HG02642 (cell line): ENCODE data around the gene HMBS.
"Not testable (repeated sequence)": the region's sequence is repeated elsewhere in the genome, so short reads cannot be mapped to it uniquely, and the experiment has no call there.

ENCODE experiments used
- ATAC-seq: cut with Tn5 transposase; IDR thresholded peaks from one replicate; pipeline ENCODE4 v1.9.1; 2021; ENCODE audit warnings: mild to moderate bottlenecking; ENCODE audit not compliant: unreplicated experiment, poor library complexity

The HMBS gene

DNA sequence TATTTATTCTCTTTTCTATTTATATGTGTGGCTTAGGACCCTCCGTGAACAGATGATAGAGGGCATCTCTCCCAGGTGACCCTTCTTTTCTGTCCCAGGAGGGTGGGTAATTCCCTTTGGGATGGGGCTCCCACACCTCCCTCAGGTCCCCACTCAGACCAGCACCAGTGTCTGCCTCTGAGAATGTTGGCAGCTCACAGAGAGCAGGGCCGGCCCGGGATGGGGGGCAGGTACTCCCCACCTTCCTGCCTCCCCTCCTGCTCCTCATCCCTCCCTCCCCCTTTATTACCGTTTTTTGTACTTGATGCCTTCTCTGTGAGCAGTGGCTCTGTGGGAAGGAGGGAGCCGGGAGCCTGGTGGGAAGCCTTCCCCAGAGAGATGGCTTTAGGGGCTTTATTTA, 31.9 kb downstream of the HMBS start:
- ATAC-seq: no peak

DNA sequence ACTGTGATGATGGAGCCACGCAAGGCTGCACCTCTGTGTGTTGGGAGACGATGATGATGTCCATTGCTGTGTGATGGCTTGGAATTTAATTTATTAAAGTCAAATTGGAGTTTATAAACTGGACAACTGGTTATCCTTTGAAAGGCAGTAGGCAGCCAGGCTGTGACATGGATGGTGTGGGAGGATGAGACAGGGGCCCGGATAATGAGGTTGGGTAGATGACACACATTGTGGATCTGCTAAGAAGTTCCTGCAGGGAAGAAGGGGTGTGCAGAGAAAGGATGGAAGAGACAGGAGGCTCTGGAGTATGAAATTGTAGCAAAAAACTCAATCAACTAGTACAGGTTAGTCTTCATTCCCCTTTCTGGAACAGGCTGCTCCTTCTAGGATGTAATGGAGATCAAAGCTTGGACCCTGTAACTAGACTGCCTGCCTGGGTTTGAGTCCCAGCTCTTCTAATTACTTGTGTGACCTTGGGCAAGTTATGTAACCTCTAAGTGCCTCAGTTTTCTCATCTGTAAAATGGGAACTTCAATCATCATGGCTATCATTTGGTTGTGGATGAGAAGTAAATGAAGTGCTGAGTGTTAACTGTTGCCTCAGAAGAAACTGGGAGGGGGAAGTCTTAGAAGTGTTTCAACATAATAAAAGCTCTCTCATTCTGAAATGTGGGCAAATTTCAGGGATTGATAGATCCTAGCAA, 32.5 kb downstream of the HMBS start:
- ATAC-seq: no peak

DNA sequence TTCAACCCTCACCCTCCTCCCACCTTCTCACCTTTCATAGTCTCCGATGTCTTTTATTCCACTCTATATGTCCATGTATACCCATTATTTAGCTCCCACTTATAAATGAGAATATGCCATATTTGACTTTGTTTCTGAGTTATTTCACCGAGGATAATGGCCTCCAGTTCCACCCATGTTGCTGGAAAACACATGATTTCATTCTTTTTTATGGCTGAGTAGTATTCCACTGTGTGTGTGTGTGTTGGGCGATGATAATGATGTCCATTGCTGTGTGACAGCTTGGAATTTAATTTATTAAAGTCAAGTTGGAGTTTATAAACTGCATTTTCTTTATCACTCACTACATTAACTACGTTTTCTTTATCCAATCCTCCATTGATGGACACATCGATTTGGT, 33.5 kb downstream of the HMBS start:
- no peak for ATAC-seq

DNA sequence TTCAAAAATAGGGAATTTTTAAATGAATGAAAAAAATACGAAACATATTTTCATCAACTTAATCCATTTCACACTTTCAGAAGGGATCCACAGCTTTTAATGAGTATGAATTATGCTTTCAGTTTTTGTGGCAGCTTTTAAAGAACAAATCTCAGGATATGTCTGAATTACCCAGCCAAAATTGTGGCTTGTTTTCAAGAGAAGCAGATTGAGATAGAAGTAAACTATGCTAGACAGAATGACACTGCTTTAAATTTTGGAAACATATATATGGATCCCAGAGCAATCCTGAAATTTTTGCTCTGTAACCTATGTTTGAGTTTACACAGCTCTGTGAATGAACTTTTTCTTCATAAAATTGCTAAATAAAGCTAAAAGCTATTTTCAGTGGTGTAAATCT, 34.3 kb downstream of the HMBS start:
- ATAC-seq: no peak

DNA sequence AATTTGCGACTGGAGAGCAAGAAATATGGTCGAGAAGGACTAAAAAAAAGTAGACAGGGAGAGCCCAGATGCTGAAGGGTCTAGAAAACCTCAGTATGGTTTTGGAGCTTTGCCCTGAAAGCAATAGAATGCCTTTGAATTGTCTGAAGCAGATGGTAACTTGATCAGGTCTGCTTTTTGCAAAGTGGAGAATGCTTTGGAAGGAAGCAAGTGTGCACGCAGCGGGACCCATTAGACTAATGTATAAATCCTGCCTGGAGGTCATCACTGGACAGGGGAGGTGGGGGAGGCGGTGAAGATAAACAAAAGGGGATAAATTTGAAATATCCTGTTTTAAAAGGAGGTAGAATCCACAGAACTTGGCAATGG, 35.9 kb downstream of the HMBS start:
- no peak for ATAC-seq

DNA sequence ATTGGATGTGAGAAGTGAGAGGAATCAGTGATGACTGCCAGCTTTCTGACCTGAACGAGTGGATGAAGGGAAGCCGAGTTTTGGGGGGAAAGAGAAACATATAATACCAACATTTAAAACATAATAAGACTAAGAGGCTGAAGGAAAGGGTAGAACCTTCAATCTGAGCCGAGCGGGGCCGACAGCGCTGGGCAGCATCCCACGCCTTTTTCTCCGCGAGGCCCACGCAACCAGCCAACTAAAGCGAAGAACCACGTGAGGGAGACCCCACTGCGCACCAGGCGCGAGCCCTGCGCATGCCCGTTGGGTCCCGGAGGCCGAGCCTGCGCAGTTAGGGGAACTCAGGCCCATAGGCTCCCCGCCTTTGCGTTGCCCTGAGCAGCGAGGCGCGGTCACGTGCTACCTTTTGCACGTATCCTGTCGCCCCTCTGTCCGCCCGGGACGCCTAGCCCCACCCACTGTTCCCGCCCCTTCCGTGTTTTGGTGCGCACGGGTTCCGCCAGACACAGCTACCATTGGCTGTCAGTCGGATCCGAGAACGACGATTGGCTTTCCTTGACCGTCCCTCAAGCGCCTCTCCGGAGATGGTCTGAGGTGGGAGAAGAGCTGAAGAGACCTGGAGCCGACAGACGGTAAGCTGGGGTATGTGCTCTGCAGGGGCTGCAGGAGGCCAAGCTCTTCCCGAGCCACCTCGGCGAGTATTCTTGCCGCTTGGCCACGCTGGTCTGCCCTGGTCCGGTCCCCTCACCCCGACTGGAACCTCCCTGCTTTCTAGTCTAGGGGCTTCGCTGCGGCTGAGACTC, 36.5 kb downstream of the HMBS start, which contains the start of gene HINFP:
TSS of gene HINFP (plus strand) at position 573 of the 803 bp plus-strand sequence. CDS start 5,365 bp downstream, outside the sequence.
- peak; percentile 97 for ATAC-seq

DNA sequence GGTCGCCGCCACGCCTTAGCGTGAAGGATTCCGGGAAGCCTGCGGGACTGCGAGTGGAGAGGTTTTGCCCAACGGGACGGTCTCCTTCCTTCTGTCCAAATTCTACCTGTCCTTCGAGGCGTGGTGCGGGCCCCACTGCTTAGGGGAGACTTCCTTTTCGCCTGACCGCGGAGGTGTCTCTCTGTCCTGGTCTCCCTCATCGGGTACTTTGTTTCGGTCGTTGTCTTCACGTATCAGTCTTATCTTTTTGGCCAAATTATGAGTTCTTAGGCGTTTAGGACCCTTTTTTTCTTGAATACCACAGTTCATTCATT, 37.1 kb downstream of the HMBS start:
- ATAC-seq: no peak

DNA sequence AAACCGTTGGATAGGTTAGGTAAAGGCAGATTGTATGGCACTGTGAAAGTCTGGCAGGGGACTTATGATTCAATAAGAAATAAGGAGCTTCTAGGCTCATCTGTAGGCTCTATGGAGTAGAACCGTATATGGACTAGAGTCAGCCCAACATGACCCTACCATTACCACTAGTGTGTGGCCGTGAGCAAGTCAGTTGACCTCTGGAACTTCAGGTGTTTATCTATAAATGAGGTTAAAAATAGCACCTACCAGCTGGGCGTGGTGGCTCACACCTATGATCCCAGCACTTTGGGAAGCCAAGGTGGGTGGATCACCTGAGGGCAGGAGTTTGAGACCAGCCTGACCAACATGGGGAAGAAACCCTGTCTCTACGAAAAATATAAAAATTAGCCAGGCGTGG, 41.1 kb downstream of the HMBS start:
- no peak for ATAC-seq

DNA sequence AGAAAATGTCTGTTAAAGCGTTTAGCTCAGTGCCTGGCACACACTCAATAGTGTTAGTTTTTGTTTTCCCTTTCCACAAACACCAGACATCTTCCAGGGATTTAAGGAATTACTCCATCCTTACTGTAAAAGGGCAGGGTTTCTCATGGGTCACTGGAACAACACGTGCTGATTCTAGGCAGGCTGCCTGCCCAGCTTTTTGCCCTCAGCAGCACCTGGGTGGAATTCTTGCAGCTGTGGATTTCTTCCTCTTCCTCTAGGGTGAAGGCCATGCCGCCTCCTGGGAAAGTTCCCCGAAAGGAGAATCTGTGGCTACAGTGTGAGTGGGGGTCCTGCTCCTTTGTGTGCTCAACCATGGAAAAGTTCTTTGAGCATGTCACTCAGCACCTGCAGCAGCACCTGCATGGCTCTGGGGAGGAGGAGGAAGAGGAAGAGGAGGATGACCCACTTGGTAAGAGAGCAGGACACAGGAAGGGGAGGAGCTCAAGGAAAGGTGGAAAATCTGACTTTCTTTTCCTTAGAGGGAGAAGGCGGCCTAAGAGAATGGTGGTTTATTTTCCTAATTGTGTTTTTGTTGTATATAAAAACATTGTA, 42.1 kb downstream of the HMBS start:
- no peak for ATAC-seq

DNA sequence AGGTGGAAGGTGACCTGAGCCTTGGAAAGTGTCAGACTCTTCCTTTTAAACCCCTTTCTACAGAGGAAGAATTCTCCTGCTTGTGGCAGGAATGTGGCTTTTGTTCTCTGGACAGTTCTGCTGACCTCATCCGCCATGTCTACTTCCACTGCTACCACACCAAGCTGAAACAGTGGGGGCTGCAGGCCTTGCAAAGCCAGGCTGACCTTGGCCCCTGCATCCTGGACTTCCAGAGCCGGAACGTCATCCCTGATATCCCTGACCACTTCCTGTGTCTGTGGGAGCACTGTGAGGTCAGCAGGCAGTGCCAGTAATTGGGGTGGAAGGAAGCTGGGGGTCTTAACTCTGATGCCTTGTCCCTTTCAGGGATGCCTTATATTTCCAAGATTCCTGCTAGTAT, 46.0 kb downstream of the HMBS start:
- ATAC-seq: no peak

DNA sequence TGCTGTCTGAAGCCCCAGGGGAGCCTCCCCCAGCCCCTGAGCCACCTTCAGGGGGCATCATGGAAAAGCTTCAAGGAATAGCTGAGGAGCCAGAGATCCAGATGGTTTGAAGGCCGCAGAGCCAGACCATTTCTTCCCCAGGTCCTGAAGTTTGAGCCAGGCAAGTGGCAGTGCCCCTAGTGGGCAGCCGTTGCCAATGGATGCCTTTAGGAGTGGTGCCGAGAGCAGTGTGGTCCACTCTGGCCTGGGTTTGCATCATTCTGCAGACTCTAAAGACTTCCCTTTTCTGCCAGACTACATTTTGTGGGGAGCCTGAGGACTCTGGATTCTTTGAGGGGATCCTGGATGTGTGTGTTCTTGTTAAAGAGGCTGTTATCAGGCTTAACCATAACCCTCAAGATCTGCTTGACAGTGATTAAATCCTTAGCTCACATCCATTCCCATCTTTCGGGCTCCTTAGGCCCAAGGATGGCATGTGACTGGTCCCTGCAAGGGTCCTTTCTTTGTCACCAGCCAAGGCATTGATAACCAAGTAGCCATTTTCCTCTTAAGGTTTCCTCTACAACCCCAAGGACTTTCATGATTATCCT, 49.8 kb downstream of the HMBS start:
- no peak for ATAC-seq

DNA sequence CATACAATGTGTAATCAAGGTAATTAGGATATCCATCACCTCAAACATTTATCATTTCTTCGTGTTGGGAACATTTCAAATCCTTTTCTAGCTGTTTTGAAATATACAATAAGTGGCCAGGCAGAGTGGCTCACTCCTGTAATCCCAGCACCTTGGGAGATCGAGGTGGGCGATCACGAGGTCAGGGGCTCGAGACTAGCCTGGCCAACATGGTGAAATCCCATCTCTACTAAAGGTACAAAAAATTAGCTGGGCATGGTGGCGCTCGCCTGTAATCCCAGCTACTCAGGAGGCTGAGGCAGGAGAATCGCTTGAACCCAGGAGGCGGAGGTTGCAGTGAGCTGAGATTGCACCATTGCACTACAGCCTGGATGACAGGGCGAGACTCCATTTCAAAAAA, 54.6 kb downstream of the HMBS start:
- ATAC-seq: not testable (repeated sequence)
